GM12892 (cell line): Measurements from ENCODE around the gene LARGE1.

Source experiments
- POLR2A ChIP-seq: IDR thresholded peaks from 2 replicates; pipeline ENCODE4 v1.6.1; 2011; ENCODE audit warnings: low read depth, low read length, control low read depth
- TAF1 ChIP-seq: IDR thresholded peaks from 2 replicates; pipeline ENCODE4 v1.6.1; 2011; ENCODE audit warnings: low read depth, mild to moderate bottlenecking, control low read depth, low read length, borderline replicate concordance

- TF ChIP-seq TAF1 (no peak), POLR2A (no peak)
These were observed 617.7 kb downstream of the LARGE1 start for GRCh38 chr22:33302549-33302948.
